H1 (cell line): ENCODE results near the gene CNBD2.

Experiments
- CTCF ChIP-seq, 3 experiments: IDR thresholded peaks; 1 replicate in 2 of 3; 2 replicates in 1 of 3; pipeline versions ENCODE4 v1.5.1 to v1.6.1; 2011; ENCODE audit warnings: low read length in 3 of 3, mild to moderate bottlenecking in 3 of 3, inconsistent platforms in 2 of 3, low read depth in 1 of 3, moderate library complexity in 1 of 3; ENCODE audit not compliant: insufficient read depth in 1 of 3; ENCODE audit errors: control extremely low read depth in 1 of 3
- JUN ChIP-seq: IDR thresholded peaks from 2 replicates; pipeline ENCODE4 v1.6.1; 2011; ENCODE audit warnings: low read depth, mild to moderate bottlenecking, improper control_type of control experiment, low read length
- NRF1 ChIP-seq: IDR thresholded peaks from 2 replicates; pipeline ENCODE4 v1.6.1; 2011; ENCODE audit warnings: mild to moderate bottlenecking, low read depth, low read length, improper control_type of control experiment
- POLR2A ChIP-seq, 2 experiments: IDR thresholded peaks; 1 replicate in 1 of 2; 2 replicates in 1 of 2; pipeline ENCODE4 v1.6.1; 2011; ENCODE audit warnings: low read depth in 2 of 2, low read length in 2 of 2, mild to moderate bottlenecking in 2 of 2; ENCODE audit errors: control extremely low read depth in 1 of 2
- TF ChIP-seq, protein P1 (sequence below): IDR thresholded peaks from 2 replicates; pipeline ENCODE4 v1.6.1; 2011; ENCODE audit warnings: low read depth, mild to moderate bottlenecking, low read length; ENCODE audit not compliant: insufficient read depth

- TF ChIP-seq, protein P1, sequence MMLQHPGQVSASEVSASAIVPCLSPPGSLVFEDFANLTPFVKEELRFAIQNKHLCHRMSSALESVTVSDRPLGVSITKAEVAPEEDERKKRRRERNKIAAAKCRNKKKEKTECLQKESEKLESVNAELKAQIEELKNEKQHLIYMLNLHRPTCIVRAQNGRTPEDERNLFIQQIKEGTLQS, result no peak
- TF ChIP-seq JUN (no peak), POLR2A (IDR thresholded peaks at IDR 0.05; ENCODE audit: control extremely low read depth in 1 of 2, low read depth in 2 of 2, low read length in 2 of 2) (no peak), NRF1 (no peak), CTCF (IDR thresholded peaks at IDR 0.05; ENCODE audit: control extremely low read depth in 1 of 3, insufficient read depth in 1 of 3, low read depth in 1 of 3, low read length in 3 of 3) (no peak)
These were observed 34.5 kb downstream of the CNBD2 start for GRCh38 chr20:36002855-36003254.
